HepG2 (cell line): ENCODE measurements around the gene SNED1.

ENCODE experiments used
- CREM ChIP-seq, 2 experiments: sonication (generic) in 1 of 2; formaldehyde crosslinking in 1 of 2; IDR thresholded peaks; 2 replicates each; pipeline versions ENCODE4 v1.4.0 to v1.6.1; 2016 to 2020; ENCODE audit warnings: antibody characterized with exemption in 1 of 2, mild to moderate bottlenecking in 1 of 2, missing genetic modification reagents in 1 of 2
- CTCF ChIP-seq: sonication (generic); formaldehyde crosslinking; IDR thresholded peaks from 2 replicates; pipeline ENCODE4 v1.5.0; 2020; ENCODE audit warnings: mild to moderate bottlenecking, missing genetic modification reagents, moderate library complexity
- GTF2F1 ChIP-seq: fragments of 150-350 bp; IDR thresholded peaks from 2 replicates; pipeline ENCODE4 v1.6.1; 2014; ENCODE audit warnings: low read length
- HMGXB4 ChIP-seq, 2 experiments: sonication (generic) in 1 of 2; formaldehyde crosslinking in 1 of 2; IDR thresholded peaks; 2 replicates each; pipeline versions ENCODE4 v1.4.0 to v1.6.1; 2018 to 2020; ENCODE audit warnings: missing genetic modification reagents in 2 of 2, borderline replicate concordance in 1 of 2, low read depth in 1 of 2, mild to moderate bottlenecking in 1 of 2, missing biosample characterization in 1 of 2
- NFYB ChIP-seq: sonication (generic); formaldehyde crosslinking; IDR thresholded peaks from 2 replicates; pipeline ENCODE4 v1.4.0; 2020; ENCODE audit warnings: missing genetic modification reagents
- RARG ChIP-seq: sonication (generic); formaldehyde crosslinking; IDR thresholded peaks from 2 replicates; pipeline ENCODE4 v1.4.0; 2020; ENCODE audit warnings: low read depth, mild to moderate bottlenecking, missing genetic modification reagents
- SRF ChIP-seq: IDR thresholded peaks from 2 replicates; pipeline ENCODE4 v1.6.1; 2011; ENCODE audit warnings: mild to moderate bottlenecking, low read depth, low read length, moderate library complexity

GRCh38 chr2:241019441-241020139 lies 21.2 kb downstream of the SNED1 start:
- TF ChIP-seq CTCF: no peak
- no peak for TF ChIP-seq CREM (IDR thresholded peaks at IDR 0.05)
- no peak for TF ChIP-seq CREM (CRISPR knock-in tag; IDR thresholded peaks at IDR 0.05)
- TF ChIP-seq RARG (CRISPR knock-in tag): no peak
- no peak for TF ChIP-seq NFYB (CRISPR knock-in tag)
- no peak for TF ChIP-seq GTF2F1
- no peak for TF ChIP-seq HMGXB4 (CRISPR knock-in tag; IDR thresholded peaks at IDR 0.05; ENCODE audit: borderline replicate concordance in 1 of 2, low read depth in 1 of 2)
- no peak for TF ChIP-seq SRF
